ENCODE data around the gene ZNF134. TPM values are rescaled to one million over a fixed set of nuclear protein-coding genes. Genes with fewer than 3 reads are reported as not detected.

ZNF134 gene
- total RNA-seq, 4 donors from 2014 or later = 32.6 to 45.5 (median 37.3) TPM

DNA sequence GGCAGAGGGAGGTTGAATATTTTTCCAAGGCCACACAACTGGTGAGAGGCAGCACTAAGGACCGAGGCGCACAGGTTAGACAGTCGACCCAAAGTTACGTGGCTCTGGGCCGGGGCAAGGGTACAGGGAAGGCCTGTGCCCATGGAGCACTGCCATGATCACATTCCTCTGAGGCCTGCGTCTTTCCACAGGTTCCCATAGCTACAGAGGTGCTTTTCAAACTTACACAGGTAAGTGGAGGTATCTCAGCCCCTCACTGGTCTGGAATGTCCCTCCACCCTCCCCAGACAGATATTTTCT, 19.7 kb downstream of the ZNF134 start:
- no peak for TF ChIP-seq POLR2A (IDR thresholded peaks at IDR 0.05)
- TF ChIP-seq, protein P1, sequence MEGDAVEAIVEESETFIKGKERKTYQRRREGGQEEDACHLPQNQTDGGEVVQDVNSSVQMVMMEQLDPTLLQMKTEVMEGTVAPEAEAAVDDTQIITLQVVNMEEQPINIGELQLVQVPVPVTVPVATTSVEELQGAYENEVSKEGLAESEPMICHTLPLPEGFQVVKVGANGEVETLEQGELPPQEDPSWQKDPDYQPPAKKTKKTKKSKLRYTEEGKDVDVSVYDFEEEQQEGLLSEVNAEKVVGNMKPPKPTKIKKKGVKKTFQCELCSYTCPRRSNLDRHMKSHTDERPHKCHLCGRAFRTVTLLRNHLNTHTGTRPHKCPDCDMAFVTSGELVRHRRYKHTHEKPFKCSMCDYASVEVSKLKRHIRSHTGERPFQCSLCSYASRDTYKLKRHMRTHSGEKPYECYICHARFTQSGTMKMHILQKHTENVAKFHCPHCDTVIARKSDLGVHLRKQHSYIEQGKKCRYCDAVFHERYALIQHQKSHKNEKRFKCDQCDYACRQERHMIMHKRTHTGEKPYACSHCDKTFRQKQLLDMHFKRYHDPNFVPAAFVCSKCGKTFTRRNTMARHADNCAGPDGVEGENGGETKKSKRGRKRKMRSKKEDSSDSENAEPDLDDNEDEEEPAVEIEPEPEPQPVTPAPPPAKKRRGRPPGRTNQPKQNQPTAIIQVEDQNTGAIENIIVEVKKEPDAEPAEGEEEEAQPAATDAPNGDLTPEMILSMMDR (IDR thresholded peaks at IDR 0.05) = no peak
- DNase-seq = peak; percentile 19 to 35
- intact Hi-C loops (cut with DNase I) = no loop called here
- H3K4me3 ChIP-seq (replicated peaks in 1 of 3) = peak overlapping the region; percentile 75 to 96 (median 86)
- H3K27ac ChIP-seq = peak overlapping the region in 2 of 3 donors; percentile 72 to 84
- no peaks in the 10 kb centered on the region for H3K27me3 ChIP-seq
- 24 to 35% methylated on average over 4 to 6 of the region's 6 CpGs for WGBS, 2 donors
- peaks cover 16 to 18% of the 10 kb centered on the region in 2 donors for H3K36me3 ChIP-seq
- peaks cover 10% of the 10 kb centered on the region in 2 donors for H3K4me1 ChIP-seq
- no peaks in the 10 kb centered on the region for H3K9me3 ChIP-seq

GRCh38 chr19:57637379-57637778, 23.3 kb downstream of the ZNF134 start:
- no peak overlapping the region for H3K4me3 ChIP-seq (replicated peaks in 1 of 3)
- peaks cover 44 to 51% of the 10 kb centered on the region in 2 donors for H3K36me3 ChIP-seq
- intact Hi-C loops (cut with DNase I) = no loop called here
- no peak overlapping the region for H3K27ac ChIP-seq
- no peaks in the 10 kb centered on the region for H3K9me3 ChIP-seq
- WGBS, 2 donors = 96 to 99% methylated on average over 4 of the region's 4 CpGs
- no peaks in the 10 kb centered on the region for H3K27me3 ChIP-seq
- TF ChIP-seq POLR2A (IDR thresholded peaks at IDR 0.05) = no peak
- TF ChIP-seq, protein P1 (IDR thresholded peaks at IDR 0.05) = no peak
- peaks cover 10 to 15% of the 10 kb centered on the region in 2 donors for H3K4me1 ChIP-seq
- no peak for DNase-seq

- Histone ChIP-seq H3K27me3 (no peaks in the 10 kb centered on the region), H3K4me1 (peaks cover 7 to 11% of the 10 kb centered on the region in 2 donors), H3K9me3 (no peaks in the 10 kb centered on the region), H3K27ac (peak overlapping the region in 1 of 3 donors; percentile 2), H3K4me3 (replicated peaks in 1 of 3) (no peak overlapping the region), H3K36me3 (peaks cover 28 to 51% of the 10 kb centered on the region in 2 donors)
- no peak for DNase-seq
- TF ChIP-seq, protein P1 (IDR thresholded peaks at IDR 0.05) = no peak
- TF ChIP-seq POLR2A (IDR thresholded peaks at IDR 0.05) = no peak
- WGBS, 2 donors = 94 to 98% methylated on average over 4 of the region's 4 CpGs
- intact Hi-C loops (cut with DNase I) = no loop called here
Observed at GRCh38 chr19:57641715-57642234, 27.7 kb downstream of the ZNF134 start.

DNA sequence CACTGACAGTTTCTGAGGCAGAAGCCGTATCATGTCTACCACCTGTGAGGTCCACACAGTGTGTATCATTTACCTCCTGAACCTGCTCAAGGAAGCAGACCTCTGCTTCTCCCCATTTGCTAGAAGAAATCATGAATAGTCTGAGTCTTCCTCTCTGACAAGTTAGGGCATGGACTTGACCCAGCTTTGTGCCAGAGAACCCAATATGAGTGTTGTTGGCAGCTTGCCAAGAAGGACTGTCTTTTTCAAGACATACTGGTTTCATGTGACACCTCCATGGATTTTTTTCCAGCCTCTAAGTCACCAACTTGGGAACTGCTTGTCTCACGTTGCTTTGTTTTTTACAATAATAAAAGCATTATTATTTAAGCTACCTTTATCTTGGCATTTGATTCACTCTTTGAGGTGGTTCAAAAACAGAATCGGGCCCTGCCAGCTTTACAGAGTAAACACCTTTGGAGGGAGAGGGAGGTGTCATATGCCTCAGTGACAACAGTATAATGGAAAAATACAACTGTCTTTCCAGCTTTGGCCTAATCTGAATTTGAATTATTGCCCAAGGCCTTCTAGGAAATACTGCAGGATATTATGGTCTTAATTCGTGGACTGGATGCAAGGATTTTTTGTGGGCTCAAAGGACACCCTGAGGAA, 28.5 kb downstream of the ZNF134 start:
- WGBS, 2 donors = 71 to 73% methylated on average over 4 of the region's 4 CpGs
- Histone ChIP-seq H3K36me3 (peaks cover 28 to 46% of the 10 kb centered on the region in 2 donors), H3K27ac (peak overlapping the region; percentile 2 to 27 (median 4)), H3K27me3 (no peaks in the 10 kb centered on the region), H3K4me1 (peaks cover 7 to 11% of the 10 kb centered on the region in 2 donors), H3K4me3 (replicated peaks in 1 of 3) (no peak overlapping the region), H3K9me3 (no peaks in the 10 kb centered on the region)
- DNase-seq = peak; percentile 63 to 64
- intact Hi-C loops (cut with DNase I) = no loop called here
- TF ChIP-seq POLR2A (IDR thresholded peaks at IDR 0.05) = no peak
- TF ChIP-seq, protein P1 (IDR thresholded peaks at IDR 0.05) = no peak

DNA sequence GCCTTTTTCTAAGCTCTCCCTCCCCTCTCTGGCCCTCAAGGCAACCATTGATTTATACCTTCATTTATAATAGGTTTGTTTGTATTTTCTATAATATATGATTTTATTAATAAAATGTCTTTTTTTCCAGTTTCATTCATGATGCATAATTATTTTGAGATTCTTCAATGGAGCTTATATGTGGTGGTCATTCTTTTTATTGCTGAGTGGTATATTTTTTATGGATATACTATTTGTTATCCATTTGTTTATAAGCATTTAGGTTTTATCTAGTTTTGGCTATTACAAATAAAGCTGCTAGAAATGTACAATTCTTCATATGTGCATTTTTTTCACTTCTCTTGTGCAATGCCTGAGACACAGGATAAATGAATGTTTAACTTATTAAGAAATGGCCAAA, 29.7 kb downstream of the ZNF134 start:
- H3K36me3 ChIP-seq = peaks cover 28 to 37% of the 10 kb centered on the region in 2 donors
- H3K9me3 ChIP-seq = no peaks in the 10 kb centered on the region
- TF ChIP-seq, protein P1 (IDR thresholded peaks at IDR 0.05) = no peak
- no peak overlapping the region for H3K4me3 ChIP-seq (replicated peaks in 1 of 3)
- no peaks in the 10 kb centered on the region for H3K27me3 ChIP-seq
- intact Hi-C loops (cut with DNase I) = no loop called here
- no peak for DNase-seq
- H3K27ac ChIP-seq = no peak overlapping the region
- H3K4me1 ChIP-seq = peaks cover 7 to 11% of the 10 kb centered on the region in 2 donors

Data from thyroid gland (tissue), 4 donors.